Smooth muscle cell of trachea (primary cell): ENCODE data around the gene PADI4. TPM values are rescaled to one million over a fixed set of nuclear protein-coding genes. Genes with fewer than 3 reads are reported as not detected.

Experiments
- total RNA-seq: library from RNA; depleted of rRNA; stranded (reverse); fragments of >200 nt; gene quantifications from 2 replicates; pipeline ENCODE4 v1.2.1, GENCODE V29; 2014

The PADI4 gene, protein sequence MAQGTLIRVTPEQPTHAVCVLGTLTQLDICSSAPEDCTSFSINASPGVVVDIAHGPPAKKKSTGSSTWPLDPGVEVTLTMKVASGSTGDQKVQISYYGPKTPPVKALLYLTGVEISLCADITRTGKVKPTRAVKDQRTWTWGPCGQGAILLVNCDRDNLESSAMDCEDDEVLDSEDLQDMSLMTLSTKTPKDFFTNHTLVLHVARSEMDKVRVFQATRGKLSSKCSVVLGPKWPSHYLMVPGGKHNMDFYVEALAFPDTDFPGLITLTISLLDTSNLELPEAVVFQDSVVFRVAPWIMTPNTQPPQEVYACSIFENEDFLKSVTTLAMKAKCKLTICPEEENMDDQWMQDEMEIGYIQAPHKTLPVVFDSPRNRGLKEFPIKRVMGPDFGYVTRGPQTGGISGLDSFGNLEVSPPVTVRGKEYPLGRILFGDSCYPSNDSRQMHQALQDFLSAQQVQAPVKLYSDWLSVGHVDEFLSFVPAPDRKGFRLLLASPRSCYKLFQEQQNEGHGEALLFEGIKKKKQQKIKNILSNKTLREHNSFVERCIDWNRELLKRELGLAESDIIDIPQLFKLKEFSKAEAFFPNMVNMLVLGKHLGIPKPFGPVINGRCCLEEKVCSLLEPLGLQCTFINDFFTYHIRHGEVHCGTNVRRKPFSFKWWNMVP
- total RNA-seq: not detected in 2 replicates

DNA sequence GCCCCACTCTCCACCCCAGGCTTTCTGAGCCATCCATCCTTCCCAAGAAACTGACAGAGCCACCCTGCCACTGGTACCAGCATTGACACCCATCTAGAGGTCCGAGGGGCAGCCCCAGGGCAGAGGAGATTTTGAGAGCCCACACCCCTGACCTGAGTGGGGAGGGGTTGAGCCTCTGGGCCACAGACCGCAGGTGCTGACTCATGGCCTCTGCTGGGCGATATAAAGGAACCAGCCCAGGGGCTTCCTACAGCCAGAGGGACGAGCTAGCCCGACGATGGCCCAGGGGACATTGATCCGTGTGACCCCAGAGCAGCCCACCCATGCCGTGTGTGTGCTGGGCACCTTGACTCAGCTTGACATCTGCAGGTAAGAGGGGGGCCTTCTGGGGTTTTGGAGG lies at the start of gene PADI4:
PADI4 (plus strand) TSS at position 252 of the 400 bp plus-strand sequence; CDS start at position 278, 26 bp downstream.

DNA sequence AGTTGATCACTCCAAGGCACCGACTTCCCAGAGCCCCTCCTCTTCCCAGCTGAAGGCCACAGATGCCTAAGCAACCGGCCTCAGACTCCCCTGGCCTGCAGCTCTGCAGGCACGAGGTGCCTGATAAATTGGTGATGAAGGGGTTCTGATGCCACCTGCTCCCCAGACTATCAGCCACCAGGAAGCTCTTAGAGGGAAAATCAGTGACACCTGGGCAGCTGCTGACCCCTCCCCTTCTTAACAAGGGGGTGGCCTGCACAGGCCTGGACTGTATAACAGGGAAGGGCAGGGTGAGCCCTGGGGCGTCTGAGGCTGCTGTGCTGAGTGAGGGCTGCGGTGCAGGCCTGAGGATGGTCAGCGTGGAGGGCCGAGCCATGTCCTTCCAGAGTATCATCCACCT lies 63.9 kb downstream of the PADI4 start, which contains the start of gene PADI6:
PADI6 (plus strand) TSS at position 301 of the 400 bp plus-strand sequence; CDS start at position 351, 50 bp downstream.

Other genes starting within 250 kb of the PADI4 start
- gene PADI2, start 188.7 kb upstream of the PADI4 start, total RNA-seq: under 0.01 and 0.15 TPM in 2 replicates
- gene PADI1, start 103.1 kb upstream of the PADI4 start, total RNA-seq: not detected in 2 replicates
- not detected in 2 replicates for gene PADI3, start 59.1 kb upstream of the PADI4 start, total RNA-seq
- not detected in 2 replicates for gene PADI6, start 64.0 kb downstream of the PADI4 start, total RNA-seq
- gene RCC2, start 131.5 kb downstream of the PADI4 start, total RNA-seq: 34.8 and 39.7 TPM in 2 replicates
- gene ARHGEF10L, start 231.5 kb downstream of the PADI4 start, total RNA-seq: 17.2 and 35.1 TPM in 2 replicates